ENCODE data around the gene CREG1.
"Not testable (repeated sequence)": the region's sequence is repeated elsewhere in the genome, so short reads cannot be mapped to it uniquely, and the experiment has no call there.

The CREG1 gene

GRCh38 chr1:167563579-167564246, 10.2 kb upstream of the CREG1 start:
- DNase-seq, result no peak

- DNase-seq, result no peak
These were observed 9.1 kb upstream of the CREG1 start for GRCh38 chr1:167562702-167563101.

- no peak for DNase-seq
These were observed 8.2 kb upstream of the CREG1 start for GRCh38 chr1:167561753-167562152.

GRCh38 chr1:167555971-167556714, 2.6 kb upstream of the CREG1 start:
- DNase-seq, result peak; percentile 41

GRCh38 chr1:167555072-167555471, 1.5 kb upstream of the CREG1 start:
- DNase-seq, result not testable (repeated sequence)

GRCh38 chr1:167554028-167554779, 642 bp upstream of the CREG1 start:
- DNase-seq, result no peak

GRCh38 chr1:167551362-167551761, 2.2 kb downstream of the CREG1 start:
- no peak for DNase-seq

GRCh38 chr1:167548059-167548932, 5.3 kb downstream of the CREG1 start:
- DNase-seq, result no peak

GRCh38 chr1:167546935-167547334, 6.6 kb downstream of the CREG1 start:
- DNase-seq, result no peak

- no peak for DNase-seq
These were observed 8.2 kb downstream of the CREG1 start for GRCh38 chr1:167545349-167545748.

- no peak for DNase-seq
These were observed 9.0 kb downstream of the CREG1 start for GRCh38 chr1:167544447-167545093.

- no peak for DNase-seq
These were observed 10.2 kb downstream of the CREG1 start for GRCh38 chr1:167543199-167543990.

GRCh38 chr1:167542109-167543032, 11.2 kb downstream of the CREG1 start:
- DNase-seq, result no peak

GRCh38 chr1:167541610-167542009, 12.0 kb downstream of the CREG1 start:
- no peak for DNase-seq

- DNase-seq, result no peak
These were observed 12.6 kb downstream of the CREG1 start for GRCh38 chr1:167541003-167541402.

- DNase-seq, result no peak
These were observed 14.9 kb downstream of the CREG1 start for GRCh38 chr1:167538657-167539056.

- DNase-seq, result peak; percentile 46
These were observed 19.7 kb downstream of the CREG1 start for GRCh38 chr1:167533851-167534300.

GRCh38 chr1:167532964-167533824, 20.4 kb downstream of the CREG1 start:
- no peak for DNase-seq

- no peak for DNase-seq
These were observed 21.2 kb downstream of the CREG1 start for GRCh38 chr1:167532375-167532774.
